ENCODE data around the gene SAMSN1.
"Not testable (repeated sequence)": the region's sequence is repeated elsewhere in the genome, so short reads cannot be mapped to it uniquely, and the experiment has no call there.

Gene SAMSN1

GRCh38 chr21:14499316-14499715 is 46.8 kb downstream of the SAMSN1 start:
- Histone ChIP-seq H3K4me1 (ENCODE audit: control extremely low read depth in 1 of 4, control insufficient read depth in 4 of 4, insufficient read depth in 4 of 4, low read length in 3 of 4) (peaks cover 0 to 12% (median 3%) of the 10 kb centered on the region in 4 experiments), H3K27ac (ENCODE audit: insufficient read depth in 1 of 2, low read depth in 1 of 2, low read length in 2 of 2, poor library complexity in 1 of 2, severe bottlenecking in 2 of 2) (no peak overlapping the region), H3K4me3 (ENCODE audit: control insufficient read depth in 1 of 7, extremely low read depth in 1 of 7, insufficient read depth in 4 of 7, low read depth in 2 of 7, low read length in 6 of 7) (no peak overlapping the region), H3K36me3 (ENCODE audit: control insufficient read depth in 4 of 4, insufficient read depth in 4 of 4, low read length in 3 of 4) (peaks cover 27 to 90% (median 54%) of the 10 kb centered on the region in 4 experiments), H3K27me3 (replicated peaks in 2 of 5; ENCODE audit: control insufficient read depth in 4 of 5, insufficient read depth in 5 of 5, low read length in 4 of 5) (no peaks in the 10 kb centered on the region), H3K9me3 (ENCODE audit: control extremely low read depth in 1 of 5, control insufficient read depth in 4 of 5, insufficient read depth in 2 of 5, low read depth in 1 of 5, low read length in 4 of 5) (peaks cover 0 to 6% (median 0%) of the 10 kb centered on the region in 5 experiments)
- ChIA-PET CTCF (interaction anchor here (0.7 kb wide), 1 partner anchor 32 kb away, joined by 3 read pairs; no protein-coding TSS in a partner anchor), POLR2A (no interaction called here)
- DNase-seq: no peak
- no CpG with 5 or more reads among the region's 1 CpG for WGBS (ENCODE audit: insufficient coverage)

DNA sequence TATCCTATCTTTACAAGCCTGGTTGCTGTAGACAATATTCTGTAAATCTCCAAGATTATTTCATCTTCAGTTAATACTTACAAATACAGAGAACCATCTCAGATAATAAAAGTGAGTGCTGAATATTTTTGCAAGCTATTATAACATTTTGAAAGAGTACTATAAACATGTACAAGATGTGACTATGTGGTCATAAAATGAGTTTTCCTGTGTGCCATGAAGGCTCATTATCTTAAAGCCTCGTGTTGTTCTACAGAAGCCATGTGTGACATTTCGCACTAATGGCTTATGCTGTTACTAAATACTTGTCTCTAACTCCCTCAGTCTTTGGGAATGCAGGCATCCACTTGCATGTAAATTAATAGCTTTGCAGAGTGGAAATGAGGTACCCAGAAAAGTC is 48.3 kb downstream of the SAMSN1 start:
- DNase-seq: no peak
- Histone ChIP-seq H3K27ac (ENCODE audit: insufficient read depth in 1 of 2, low read depth in 1 of 2, low read length in 2 of 2, poor library complexity in 1 of 2, severe bottlenecking in 2 of 2) (no peak overlapping the region), H3K4me1 (ENCODE audit: control extremely low read depth in 1 of 4, control insufficient read depth in 4 of 4, insufficient read depth in 4 of 4, low read length in 3 of 4) (peaks cover 0 to 14% (median 8%) of the 10 kb centered on the region in 4 experiments), H3K9me3 (ENCODE audit: control extremely low read depth in 1 of 5, control insufficient read depth in 4 of 5, insufficient read depth in 2 of 5, low read depth in 1 of 5, low read length in 4 of 5) (no peaks in the 10 kb centered on the region), H3K36me3 (ENCODE audit: control insufficient read depth in 4 of 4, insufficient read depth in 4 of 4, low read length in 3 of 4) (peaks cover 17 to 84% (median 45%) of the 10 kb centered on the region in 4 experiments), H3K27me3 (replicated peaks in 2 of 5; ENCODE audit: control insufficient read depth in 4 of 5, insufficient read depth in 5 of 5, low read length in 4 of 5) (no peaks in the 10 kb centered on the region), H3K4me3 (ENCODE audit: control insufficient read depth in 1 of 7, extremely low read depth in 1 of 7, insufficient read depth in 4 of 7, low read depth in 2 of 7, low read length in 6 of 7) (no peak overlapping the region)
- 100% methylated on average over 1 of the region's 2 CpGs for WGBS (ENCODE audit: insufficient coverage)
- CTCF ChIA-PET: no interaction called here
- POLR2A ChIA-PET: no interaction called here

GRCh38 chr21:14495075-14495474 is 51.0 kb downstream of the SAMSN1 start:
- DNase-seq: no peak
- ChIA-PET POLR2A (no interaction called here), CTCF (no interaction called here)
- peaks cover 12 to 78% (median 35%) of the 10 kb centered on the region in 4 experiments for H3K36me3 ChIP-seq (ENCODE audit: control insufficient read depth in 4 of 4, insufficient read depth in 4 of 4, low read length in 3 of 4)
- H3K27me3 ChIP-seq (replicated peaks in 2 of 5; ENCODE audit: control insufficient read depth in 4 of 5, insufficient read depth in 5 of 5, low read length in 4 of 5): no peaks in the 10 kb centered on the region
- H3K9me3 ChIP-seq (ENCODE audit: control extremely low read depth in 1 of 5, control insufficient read depth in 4 of 5, insufficient read depth in 2 of 5, low read depth in 1 of 5, low read length in 4 of 5): no peaks in the 10 kb centered on the region
- no CpG with 5 or more reads among the region's 3 CpGs for WGBS (ENCODE audit: insufficient coverage)
- H3K4me1 ChIP-seq (ENCODE audit: control extremely low read depth in 1 of 4, control insufficient read depth in 4 of 4, insufficient read depth in 4 of 4, low read length in 3 of 4): peaks cover 0 to 15% (median 7%) of the 10 kb centered on the region in 4 experiments
- no peak overlapping the region for H3K4me3 ChIP-seq (ENCODE audit: control insufficient read depth in 1 of 7, extremely low read depth in 1 of 7, insufficient read depth in 4 of 7, low read depth in 2 of 7, low read length in 6 of 7)
- no peak overlapping the region for H3K27ac ChIP-seq (ENCODE audit: insufficient read depth in 1 of 2, low read depth in 1 of 2, low read length in 2 of 2, poor library complexity in 1 of 2, severe bottlenecking in 2 of 2)

GRCh38 chr21:14494181-14494580 is 51.9 kb downstream of the SAMSN1 start:
- Histone ChIP-seq H3K4me1 (ENCODE audit: control extremely low read depth in 1 of 4, control insufficient read depth in 4 of 4, insufficient read depth in 4 of 4, low read length in 3 of 4) (peaks cover 0 to 13% (median 2%) of the 10 kb centered on the region in 4 experiments), H3K36me3 (ENCODE audit: control insufficient read depth in 4 of 4, insufficient read depth in 4 of 4, low read length in 3 of 4) (peaks cover 12 to 74% (median 33%) of the 10 kb centered on the region in 4 experiments)
- H3K27ac ChIP-seq (ENCODE audit: insufficient read depth in 1 of 2, low read depth in 1 of 2, low read length in 2 of 2, poor library complexity in 1 of 2, severe bottlenecking in 2 of 2); H3K9me3 ChIP-seq (ENCODE audit: control extremely low read depth in 1 of 5, control insufficient read depth in 4 of 5, insufficient read depth in 2 of 5, low read depth in 1 of 5, low read length in 4 of 5); CTCF ChIA-PET; H3K27me3 ChIP-seq (replicated peaks in 2 of 5; ENCODE audit: control insufficient read depth in 4 of 5, insufficient read depth in 5 of 5, low read length in 4 of 5); H3K4me3 ChIP-seq (ENCODE audit: control insufficient read depth in 1 of 7, extremely low read depth in 1 of 7, insufficient read depth in 4 of 7, low read depth in 2 of 7, low read length in 6 of 7); DNase-seq; POLR2A ChIA-PET: not testable (repeated sequence)
- no CpG with 5 or more reads among the region's 1 CpG for WGBS (ENCODE audit: insufficient coverage)

- POLR2A ChIA-PET: no interaction called here
- no peaks in the 10 kb centered on the region for H3K9me3 ChIP-seq (ENCODE audit: control extremely low read depth in 1 of 5, control insufficient read depth in 4 of 5, insufficient read depth in 2 of 5, low read depth in 1 of 5, low read length in 4 of 5)
- H3K27ac ChIP-seq (ENCODE audit: insufficient read depth in 1 of 2, low read depth in 1 of 2, low read length in 2 of 2, poor library complexity in 1 of 2, severe bottlenecking in 2 of 2): no peak overlapping the region
- peaks cover 12 to 73% (median 33%) of the 10 kb centered on the region in 4 experiments for H3K36me3 ChIP-seq (ENCODE audit: control insufficient read depth in 4 of 4, insufficient read depth in 4 of 4, low read length in 3 of 4)
- no peak for DNase-seq
- peaks cover 0 to 13% (median 2%) of the 10 kb centered on the region in 4 experiments for H3K4me1 ChIP-seq (ENCODE audit: control extremely low read depth in 1 of 4, control insufficient read depth in 4 of 4, insufficient read depth in 4 of 4, low read length in 3 of 4)
- 68% methylated on average over 2 of the region's 2 CpGs for WGBS (ENCODE audit: insufficient coverage)
- CTCF ChIA-PET: interaction anchor here (1.2 kb wide), 1 partner anchor 15 kb away, joined by 3 read pairs; no protein-coding TSS in a partner anchor
- H3K4me3 ChIP-seq (ENCODE audit: control insufficient read depth in 1 of 7, extremely low read depth in 1 of 7, insufficient read depth in 4 of 7, low read depth in 2 of 7, low read length in 6 of 7): no peak overlapping the region
- no peaks in the 10 kb centered on the region for H3K27me3 ChIP-seq (replicated peaks in 2 of 5; ENCODE audit: control insufficient read depth in 4 of 5, insufficient read depth in 5 of 5, low read length in 4 of 5)
These were observed 52.4 kb downstream of the SAMSN1 start for GRCh38 chr21:14493731-14494130.

- no peaks in the 10 kb centered on the region for H3K9me3 ChIP-seq (ENCODE audit: control extremely low read depth in 1 of 5, control insufficient read depth in 4 of 5, insufficient read depth in 2 of 5, low read depth in 1 of 5, low read length in 4 of 5)
- H3K36me3 ChIP-seq (ENCODE audit: control insufficient read depth in 4 of 4, insufficient read depth in 4 of 4, low read length in 3 of 4): peaks cover 12 to 67% (median 28%) of the 10 kb centered on the region in 4 experiments
- 46% methylated on average over 4 of the region's 4 CpGs for WGBS (ENCODE audit: insufficient coverage)
- CTCF ChIA-PET: interaction anchor here (1.2 kb wide), 1 partner anchor 16 kb away, joined by 3 read pairs; no protein-coding TSS in a partner anchor
- H3K4me1 ChIP-seq (ENCODE audit: control extremely low read depth in 1 of 4, control insufficient read depth in 4 of 4, insufficient read depth in 4 of 4, low read length in 3 of 4): peaks cover 0 to 13% (median 2%) of the 10 kb centered on the region in 4 experiments
- H3K27ac ChIP-seq (ENCODE audit: insufficient read depth in 1 of 2, low read depth in 1 of 2, low read length in 2 of 2, poor library complexity in 1 of 2, severe bottlenecking in 2 of 2): no peak overlapping the region
- POLR2A ChIA-PET: interaction anchor here (0.6 kb wide), 1 partner anchor 1360 kb away, joined by 3 read pairs; no protein-coding TSS in a partner anchor
- H3K27me3 ChIP-seq (replicated peaks in 2 of 5; ENCODE audit: control insufficient read depth in 4 of 5, insufficient read depth in 5 of 5, low read length in 4 of 5): no peaks in the 10 kb centered on the region
- H3K4me3 ChIP-seq (ENCODE audit: control insufficient read depth in 1 of 7, extremely low read depth in 1 of 7, insufficient read depth in 4 of 7, low read depth in 2 of 7, low read length in 6 of 7): no peak overlapping the region
- peak in 2 of 3 donors; percentile 67 to 79 for DNase-seq
These were observed 53.2 kb downstream of the SAMSN1 start for GRCh38 chr21:14492931-14493330.

DNA sequence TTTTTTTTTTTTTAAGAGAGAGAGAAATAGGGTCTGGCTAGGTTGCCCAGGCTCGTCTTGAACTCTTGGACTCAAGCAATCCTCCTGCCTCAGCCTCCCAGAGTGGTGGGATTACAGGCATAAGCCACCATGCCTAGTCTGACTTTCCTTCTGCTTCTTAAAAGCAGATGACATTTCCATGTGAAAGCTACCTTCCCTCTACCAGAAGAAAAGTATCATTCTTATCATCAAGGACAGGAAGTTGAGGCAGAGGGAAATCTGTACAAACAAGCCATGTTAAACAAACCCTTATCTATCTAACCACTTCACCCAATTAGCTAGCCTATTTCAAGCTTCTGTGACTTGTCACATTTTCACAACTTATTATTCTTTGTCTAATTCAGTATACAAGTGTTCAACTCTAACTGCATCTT is 54.8 kb downstream of the SAMSN1 start:
- Histone ChIP-seq H3K27me3 (replicated peaks in 2 of 5; ENCODE audit: control insufficient read depth in 4 of 5, insufficient read depth in 5 of 5, low read length in 4 of 5) (no peaks in the 10 kb centered on the region), H3K27ac (ENCODE audit: insufficient read depth in 1 of 2, low read depth in 1 of 2, low read length in 2 of 2, poor library complexity in 1 of 2, severe bottlenecking in 2 of 2) (no peak overlapping the region), H3K36me3 (ENCODE audit: control insufficient read depth in 4 of 4, insufficient read depth in 4 of 4, low read length in 3 of 4) (peaks cover 4 to 50% (median 15%) of the 10 kb centered on the region in 4 experiments), H3K4me1 (ENCODE audit: control extremely low read depth in 1 of 4, control insufficient read depth in 4 of 4, insufficient read depth in 4 of 4, low read length in 3 of 4) (peaks cover 0 to 13% (median 2%) of the 10 kb centered on the region in 4 experiments), H3K9me3 (ENCODE audit: control extremely low read depth in 1 of 5, control insufficient read depth in 4 of 5, insufficient read depth in 2 of 5, low read depth in 1 of 5, low read length in 4 of 5) (no peaks in the 10 kb centered on the region), H3K4me3 (ENCODE audit: control insufficient read depth in 1 of 7, extremely low read depth in 1 of 7, insufficient read depth in 4 of 7, low read depth in 2 of 7, low read length in 6 of 7) (no peak overlapping the region)
- ChIA-PET POLR2A (no interaction called here), CTCF (no interaction called here)
- no CpG with 5 or more reads among the region's 1 CpG for WGBS (ENCODE audit: insufficient coverage)
- DNase-seq: no peak
